COLO668 (cell line): ENCODE data around the gene NPFF.
"Not testable (repeated sequence)": the region's sequence is repeated elsewhere in the genome, so short reads cannot be mapped to it uniquely, and the experiment has no call there.

Source experiments
- DNase-seq: peaks from one replicate; lab custom pipeline; 2025; ENCODE audit not compliant: unreplicated experiment; lab: John Stamatoyannopoulos, UW

The NPFF gene

DNA sequence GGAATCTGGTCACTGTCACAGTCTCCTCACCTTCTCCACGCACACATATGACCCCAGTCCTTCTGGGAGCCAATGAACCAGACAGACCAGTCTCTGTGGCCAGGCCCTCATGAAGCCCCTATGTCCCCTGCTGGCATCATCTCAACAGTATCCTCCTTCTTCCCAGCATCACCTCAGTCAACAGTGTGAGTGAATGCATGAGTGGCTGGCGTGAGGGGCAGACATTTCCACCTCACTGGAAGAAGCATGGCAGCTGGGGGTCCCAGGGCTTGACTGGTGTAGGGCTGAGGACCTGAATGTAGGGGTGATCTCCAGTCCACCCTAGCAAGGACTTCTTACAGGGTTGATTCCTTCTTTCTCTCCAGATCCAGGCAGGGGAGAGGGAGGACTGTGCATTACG is 9.8 kb downstream of the NPFF start:
- DNase-seq, result no peak

- DNase-seq, result no peak
These were observed 10.6 kb downstream of the NPFF start for GRCh38 chr12:53496752-53497032.

- no peak for DNase-seq
These were observed 11.2 kb downstream of the NPFF start for GRCh38 chr12:53495903-53496751.

DNA sequence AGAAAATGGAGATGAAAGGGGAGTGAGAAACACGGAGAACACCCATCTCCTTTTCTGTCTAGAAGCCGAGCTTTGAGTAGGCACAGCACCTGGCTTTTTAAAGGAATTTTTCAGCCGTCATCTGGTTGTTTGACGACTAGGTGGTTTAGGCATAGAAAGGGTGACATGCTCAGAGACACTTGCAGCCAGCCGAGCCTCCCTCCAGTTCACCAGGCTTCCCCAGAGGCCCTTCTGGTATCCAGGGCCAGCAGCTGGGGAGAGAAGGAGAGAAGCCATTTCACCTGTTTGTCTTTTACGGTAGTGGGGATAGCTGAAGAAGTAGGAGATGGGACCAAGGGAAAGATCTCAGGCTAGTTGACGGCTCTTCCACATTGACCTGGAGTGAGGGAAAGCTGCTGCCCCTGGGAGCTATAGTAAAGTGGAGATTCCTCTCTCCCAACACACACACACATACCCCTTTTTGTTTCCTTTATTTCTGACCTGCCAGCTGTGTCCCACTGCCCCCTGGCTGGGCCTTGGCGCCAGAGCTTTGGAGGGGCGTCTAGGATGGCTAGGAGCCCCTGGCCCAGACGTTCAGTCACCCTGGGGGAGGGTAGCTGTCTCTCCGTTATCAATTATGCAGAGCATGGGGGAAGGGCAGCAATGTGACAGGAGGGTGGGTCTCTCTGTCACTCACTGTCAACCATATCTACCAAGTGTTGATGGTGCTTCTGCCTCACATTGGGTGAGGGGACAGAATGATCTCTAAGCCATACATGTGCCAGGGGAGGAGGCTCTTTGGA is 13.5 kb downstream of the NPFF start:
- DNase-seq, result no peak

DNA sequence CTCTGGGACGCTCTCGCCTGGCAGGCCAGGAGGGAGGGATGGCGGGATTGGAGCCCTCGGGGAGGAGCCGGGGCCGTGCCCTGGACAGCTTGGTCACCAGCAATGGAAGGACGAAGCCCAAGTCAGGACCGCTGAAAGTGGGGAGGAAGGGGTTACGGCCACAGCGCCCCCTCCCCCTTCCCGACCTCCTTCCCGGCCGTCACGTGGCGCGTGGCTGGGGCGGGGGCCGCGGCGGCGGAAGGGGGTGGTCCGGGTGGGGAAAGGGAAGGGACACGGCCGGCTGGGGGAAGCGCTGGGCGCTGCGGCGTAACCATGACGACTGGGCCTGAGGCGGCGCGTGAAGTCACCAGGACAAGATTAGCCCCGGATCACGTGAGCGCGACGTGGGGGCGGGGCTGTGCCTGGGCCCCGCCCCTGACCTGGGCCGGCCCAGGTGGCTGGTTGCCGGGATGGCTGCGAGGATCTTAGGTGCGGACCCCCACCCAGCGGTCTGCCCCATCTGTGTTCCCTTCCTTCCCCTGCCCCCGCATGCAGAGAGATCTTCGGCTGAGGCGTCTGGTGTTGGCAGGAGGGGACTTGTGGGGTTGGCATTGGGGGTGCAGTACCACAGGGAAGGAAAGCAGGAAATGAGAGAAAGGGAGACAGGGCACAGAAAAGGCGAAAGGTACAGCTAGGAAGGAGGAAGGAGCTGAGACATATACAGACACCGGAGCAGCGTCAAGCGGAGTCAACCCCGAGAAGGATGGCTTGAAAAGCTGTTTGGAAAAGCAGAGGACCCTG is 14.3 kb downstream of the NPFF start:
- peak; percentile 86 for DNase-seq

DNA sequence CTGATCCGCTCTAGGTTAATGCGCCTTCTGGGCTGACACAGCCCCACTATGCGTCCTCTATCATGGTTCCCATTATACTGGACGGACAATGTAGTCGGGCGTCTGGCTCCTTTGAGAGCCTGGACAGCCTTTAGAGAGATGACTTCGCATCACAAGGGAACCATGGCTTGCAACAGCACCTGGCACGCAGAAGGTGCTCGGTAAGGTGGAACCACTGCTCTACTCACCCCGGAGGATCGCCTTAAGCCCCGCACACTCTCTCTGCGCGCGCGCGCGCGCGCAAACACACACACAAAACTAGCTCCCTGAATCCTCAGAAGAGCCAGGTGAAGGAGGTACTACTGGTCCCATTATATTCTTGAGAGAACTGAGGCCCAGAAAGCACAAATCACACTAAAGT is 15.1 kb downstream of the NPFF start:
- DNase-seq, result no peak

- no peak for DNase-seq
These were observed 17.9 kb downstream of the NPFF start for GRCh38 chr12:53489242-53489864.

DNA sequence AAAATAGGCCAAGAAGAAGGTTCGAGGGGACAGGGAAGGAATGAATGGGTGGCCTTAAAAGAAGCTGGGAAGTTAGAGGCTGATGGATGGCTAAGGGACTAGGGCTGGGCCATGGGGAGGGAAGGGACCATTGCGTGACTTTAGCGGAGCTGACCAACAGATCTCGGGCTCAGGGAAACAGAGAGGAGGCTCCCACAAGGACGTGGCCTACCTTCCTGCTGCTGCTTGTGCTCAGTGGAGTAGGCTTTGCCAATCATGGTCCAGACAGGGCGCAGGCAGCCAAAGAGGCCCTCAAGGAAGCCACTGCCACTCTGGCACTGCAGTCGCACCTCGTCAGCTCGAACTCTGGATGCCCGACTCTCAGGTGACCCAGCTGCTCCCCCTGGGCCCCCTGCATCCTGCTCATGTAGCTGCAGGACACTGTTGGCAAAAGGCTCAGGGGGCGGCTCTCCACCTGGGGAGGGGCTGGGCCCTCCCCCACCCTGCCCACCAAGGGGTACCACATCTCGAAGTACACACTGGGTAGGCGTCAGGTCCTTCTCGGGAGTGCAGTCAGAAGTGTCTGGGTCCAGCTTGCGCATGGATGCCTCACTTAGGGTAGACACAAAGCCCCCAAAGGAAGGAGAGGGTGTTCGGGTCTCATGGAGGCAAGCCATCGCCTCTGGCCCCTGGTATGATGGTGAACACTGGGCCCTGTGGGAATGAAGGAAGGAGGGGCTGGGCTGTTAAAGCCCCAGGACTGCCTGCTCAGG is 20.4 kb downstream of the NPFF start:
- no peak for DNase-seq

DNA sequence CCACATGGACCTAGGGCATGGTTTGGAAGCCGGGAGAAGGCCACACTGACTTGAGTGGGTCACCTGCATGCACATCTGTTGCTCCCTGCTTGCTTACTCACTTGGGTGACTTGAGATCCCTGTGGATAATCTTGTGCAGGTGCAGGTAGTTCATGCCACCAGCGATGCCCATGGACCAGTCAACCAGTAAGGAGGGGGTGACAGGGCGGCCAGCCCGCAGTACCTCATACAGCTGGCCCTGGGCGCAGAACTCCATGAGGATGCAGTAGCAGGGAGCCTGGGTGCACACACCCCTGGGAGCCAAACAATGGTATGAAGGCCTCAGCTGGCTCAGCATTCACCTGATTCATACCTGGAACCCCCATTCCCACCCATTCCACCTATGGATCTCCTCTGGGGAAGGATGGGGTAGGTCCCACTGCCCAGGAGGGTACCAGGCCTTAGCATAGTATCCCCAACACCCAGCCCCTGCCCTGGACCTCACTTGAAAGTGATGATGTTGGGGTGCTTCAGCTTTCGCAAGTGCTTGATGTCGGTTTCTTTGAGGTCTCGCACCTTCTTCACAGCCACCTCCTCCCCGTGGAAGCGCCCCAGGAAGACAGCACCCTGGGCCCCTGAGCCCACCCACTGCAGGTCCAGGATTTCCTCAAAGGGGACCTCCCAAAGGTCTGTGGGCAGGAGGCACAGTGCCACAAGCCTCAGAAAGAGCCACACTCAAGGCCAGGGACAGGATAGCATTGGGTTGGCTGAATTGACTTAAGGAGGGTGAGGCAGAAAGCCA is 21.1 kb downstream of the NPFF start:
- DNase-seq, result no peak

- DNase-seq, result no peak
These were observed 22.4 kb downstream of the NPFF start for GRCh38 chr12:53484686-53485575.

GRCh38 chr12:53483979-53484377 is 23.3 kb downstream of the NPFF start:
- no peak for DNase-seq

GRCh38 chr12:53483225-53483978 is 23.9 kb downstream of the NPFF start:
- no peak for DNase-seq

DNA sequence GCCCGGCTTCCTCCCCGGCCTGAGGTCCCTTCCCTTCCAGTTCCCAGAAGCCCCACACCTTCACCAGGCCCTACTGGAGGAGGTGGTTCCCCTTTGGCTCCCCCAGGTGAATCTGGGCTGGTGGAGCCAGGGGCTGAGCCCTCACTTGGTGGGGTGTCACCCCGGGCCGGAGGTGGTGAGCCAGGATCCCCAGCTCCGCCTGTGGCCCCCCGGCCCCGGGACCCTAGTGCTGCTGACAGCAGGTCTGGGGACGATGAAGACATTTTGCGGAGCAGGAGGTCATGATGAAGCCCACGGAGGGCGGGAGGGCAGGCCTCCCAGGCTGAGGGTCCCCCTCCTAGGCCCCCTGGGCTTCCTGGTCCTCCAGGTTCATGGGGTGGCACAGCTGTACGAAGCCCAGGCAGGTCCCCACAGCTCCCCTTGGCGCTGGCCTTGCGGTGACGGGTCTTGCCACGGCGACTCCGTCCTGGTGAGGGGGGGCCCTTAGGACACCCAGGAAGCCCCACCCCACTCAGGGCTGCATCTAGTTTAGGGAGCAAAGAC is 24.6 kb downstream of the NPFF start:
- no peak for DNase-seq

GRCh38 chr12:53481939-53482586 is 25.2 kb downstream of the NPFF start:
- DNase-seq, result no peak

GRCh38 chr12:53481458-53481857 is 25.8 kb downstream of the NPFF start:
- not testable (repeated sequence) for DNase-seq

DNA sequence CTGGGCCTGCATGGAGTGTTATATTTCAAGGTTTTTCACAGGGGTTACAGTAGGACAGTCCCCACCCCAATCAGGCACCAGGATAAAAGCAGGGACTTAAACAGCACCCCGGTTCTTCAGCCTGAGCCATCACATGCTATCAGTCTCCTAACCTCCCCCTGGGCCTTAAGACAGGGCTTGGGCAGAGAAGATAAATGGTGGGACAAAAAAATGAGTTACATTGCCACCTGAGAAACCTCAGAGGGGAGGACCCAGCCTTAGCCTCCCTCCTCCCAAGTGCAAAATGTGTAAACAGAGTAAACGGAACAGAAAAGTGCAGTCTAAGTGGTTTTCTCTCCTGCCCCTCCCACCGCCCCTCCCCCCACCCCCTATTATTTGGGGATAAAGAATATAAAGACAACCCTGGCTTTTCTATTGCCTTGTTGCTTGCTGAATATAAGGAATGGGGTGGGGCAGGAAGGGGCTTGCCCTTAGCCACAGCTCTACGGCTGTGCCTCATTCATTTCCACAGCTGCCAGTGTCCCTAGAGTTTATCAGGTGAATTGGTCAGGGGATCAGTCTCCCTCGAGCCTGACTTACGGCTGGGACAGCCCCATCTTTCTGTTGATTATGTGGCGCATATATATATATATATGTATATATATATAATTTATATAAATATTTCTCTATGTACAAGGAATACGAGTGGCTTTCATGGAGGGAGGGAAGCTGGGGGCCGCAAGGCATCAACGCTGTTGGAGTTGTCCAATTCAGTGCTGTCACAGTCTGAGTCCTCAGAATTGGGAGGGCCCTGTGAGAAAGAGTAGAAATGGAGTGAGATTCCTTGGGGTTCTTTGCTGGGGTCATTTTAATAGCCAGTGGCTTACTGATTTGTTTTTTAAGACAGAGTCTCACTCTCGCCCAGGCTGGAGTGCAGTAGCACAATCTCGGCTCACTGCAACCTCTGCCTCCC is 26.5 kb downstream of the NPFF start:
- DNase-seq, result no peak
